PC-3 (cell line): ENCODE data around the gene PFKFB3. TPM values are rescaled to one million over a fixed set of nuclear protein-coding genes. Genes with fewer than 3 reads are reported as not detected.

Experiments used
- ATAC-seq: fragments of 200-7000 bp; cut with Tn5 transposase; 2 replicates; pipeline ENCODE4 v1.9.1; 2020; ENCODE audit warnings: mild to moderate bottlenecking, moderate library complexity
- BruUV-seq: library from RNA; stranded (reverse); fragments of 400-500 nt; replicated peaks from 2 replicates; lab custom pipeline; 2021; lab: Mats Ljungman, UMichigan
- CTCF ChIA-PET: fragments of 300-600 bp; sonication (Branson Sonifier 250); formaldehyde crosslinking; loops from one replicate; lab custom pipeline; 2022; ENCODE audit warnings: antibody characterized with exemption; lab: Charles Lee
- POLR2A ChIA-PET: fragments of 300-600 bp; sonication (Branson Sonifier 250); formaldehyde crosslinking; loops from one replicate; lab custom pipeline; 2022; ENCODE audit warnings: antibody characterized with exemption; ENCODE audit not compliant: unreplicated experiment; lab: Charles Lee
- DNase-seq: peaks from one replicate; pipeline ENCODE4 v3.0.0-alpha.2; 2015
- H2AFZ ChIP-seq: fragments of 300-600 bp; sonication (generic); 2 replicates; pipeline ENCODE4 v1.6.0; 2016; ENCODE audit warnings: antibody characterized with exemption, low read length
- H3F3A ChIP-seq: fragments of 300-600 bp; sonication (generic); one replicate; pipeline ENCODE4 v1.6.0; 2017; ENCODE audit warnings: antibody characterized with exemption, low read length, control low read depth, mild to moderate bottlenecking; ENCODE audit not compliant: unreplicated experiment
- H3K27ac ChIP-seq: fragments of 300-600 bp; sonication (generic); 2 replicates; pipeline ENCODE4 v1.5.1; 2016; ENCODE audit warnings: mild to moderate bottlenecking, low read length
- H3K27me3 ChIP-seq: fragments of 300-600 bp; sonication (generic); 2 replicates; pipeline ENCODE4 v1.6.1; 2016; ENCODE audit warnings: low read length, mixed read lengths
- H3K36me3 ChIP-seq: fragments of 300-600 bp; sonication (generic); 2 replicates; pipeline ENCODE4 v1.6.1; 2016; ENCODE audit warnings: low read depth, mixed run types, low read length, mixed read lengths
- H3K4me1 ChIP-seq: fragments of 300-600 bp; sonication (generic); 2 replicates; pipeline ENCODE4 v1.5.1; 2016; ENCODE audit warnings: low read length; ENCODE audit not compliant: insufficient read depth
- H3K4me2 ChIP-seq: fragments of 300-600 bp; sonication (generic); 2 replicates; pipeline ENCODE4 v1.6.0; 2016; ENCODE audit warnings: low read length
- H3K4me3 ChIP-seq: fragments of 300-600 bp; sonication (generic); 2 replicates; pipeline ENCODE4 v1.5.1; 2016; ENCODE audit warnings: mild to moderate bottlenecking, low read length, mixed read lengths
- H3K79me2 ChIP-seq: fragments of 300-600 bp; sonication (generic); 2 replicates; pipeline ENCODE4 v1.6.1; 2017; ENCODE audit warnings: low read length, mixed read lengths
- H3K9ac ChIP-seq: fragments of 300-600 bp; sonication (generic); 2 replicates; pipeline ENCODE4 v1.6.0; 2016; ENCODE audit warnings: mild to moderate bottlenecking, low read length
- H3K9me2 ChIP-seq: fragments of 300-600 bp; sonication (generic); replicated peaks from 2 replicates; pipeline ENCODE4 v1.6.1; 2016; ENCODE audit warnings: mixed run types, low read length, mixed read lengths
- H3K9me3 ChIP-seq: fragments of 300-600 bp; sonication (generic); 2 replicates; pipeline ENCODE4 v1.6.1; 2016; ENCODE audit warnings: low read length, mixed read lengths
- H4K20me1 ChIP-seq: fragments of 300-600 bp; sonication (generic); 2 replicates; pipeline ENCODE4 v1.6.1; 2016; ENCODE audit warnings: low read length, mixed read lengths
- EZH2 ChIP-seq: fragments of 300-600 bp; sonication (generic); IDR thresholded peaks from one replicate; pipeline ENCODE4 v1.6.1; 2017; ENCODE audit warnings: antibody characterized with exemption, mild to moderate bottlenecking, low read length; ENCODE audit not compliant: unreplicated experiment
- EZH2phosphoT487 ChIP-seq: fragments of 300-600 bp; sonication (generic); IDR thresholded peaks from 2 replicates; pipeline ENCODE4 v1.6.1; 2018; ENCODE audit warnings: mild to moderate bottlenecking, antibody characterized with exemption, low read length, borderline replicate concordance
- intact Hi-C: fragments of 100-400 bp; cut with micrococcal nuclease; formaldehyde crosslinking; loops from 2 replicates; pipeline ENCODE4 v1.9.0; 2023
- total RNA-seq: library from RNA; depleted of rRNA; stranded (reverse); fragments of >200 nt; gene quantifications from 2 replicates; pipeline ENCODE4 v1.2.3, GENCODE V29; 2014
- TF ChIP-seq, protein P1 (sequence below): fragments of 300-600 bp; sonication (generic); conservative IDR thresholded peaks from 2 replicates; pipeline ENCODE4 v1.5.1; 2017; ENCODE audit warnings: antibody characterized with exemption, low read depth, mild to moderate bottlenecking, low read length

The PFKFB3 gene
- total RNA-seq, 1 experiment from 2014 or later: 19.5 TPM

GRCh38 chr10:6298428-6298827 is 95.7 kb downstream of the PFKFB3 start:
- no peak for ATAC-seq
- intact Hi-C loops: no loop called here
- no peak for DNase-seq
- no peak overlapping the region for H2AFZ ChIP-seq
- no peaks in the 10 kb centered on the region for H3K9me2 ChIP-seq
- H3K27me3 ChIP-seq: no peaks in the 10 kb centered on the region
- H3K4me3 ChIP-seq: no peak overlapping the region
- no peak overlapping the region for H3K27ac ChIP-seq
- BruUV-seq: no TSS peak
- peaks cover 29% of the 10 kb centered on the region for H3K4me1 ChIP-seq
- no peaks in the 10 kb centered on the region for H3F3A ChIP-seq
- H3K4me2 ChIP-seq: no peak overlapping the region
- ChIA-PET CTCF (no interaction called here), POLR2A (no interaction called here)
- H3K79me2 ChIP-seq: no peaks in the 10 kb centered on the region
- no peaks in the 10 kb centered on the region for H3K9me3 ChIP-seq
- H3K9ac ChIP-seq: no peak overlapping the region
- no peaks in the 10 kb centered on the region for H4K20me1 ChIP-seq
- no peaks in the 10 kb centered on the region for H3K36me3 ChIP-seq
- TF ChIP-seq EZH2 (no peak), EZH2phosphoT487 (no peak)
- TF ChIP-seq, protein P1, sequence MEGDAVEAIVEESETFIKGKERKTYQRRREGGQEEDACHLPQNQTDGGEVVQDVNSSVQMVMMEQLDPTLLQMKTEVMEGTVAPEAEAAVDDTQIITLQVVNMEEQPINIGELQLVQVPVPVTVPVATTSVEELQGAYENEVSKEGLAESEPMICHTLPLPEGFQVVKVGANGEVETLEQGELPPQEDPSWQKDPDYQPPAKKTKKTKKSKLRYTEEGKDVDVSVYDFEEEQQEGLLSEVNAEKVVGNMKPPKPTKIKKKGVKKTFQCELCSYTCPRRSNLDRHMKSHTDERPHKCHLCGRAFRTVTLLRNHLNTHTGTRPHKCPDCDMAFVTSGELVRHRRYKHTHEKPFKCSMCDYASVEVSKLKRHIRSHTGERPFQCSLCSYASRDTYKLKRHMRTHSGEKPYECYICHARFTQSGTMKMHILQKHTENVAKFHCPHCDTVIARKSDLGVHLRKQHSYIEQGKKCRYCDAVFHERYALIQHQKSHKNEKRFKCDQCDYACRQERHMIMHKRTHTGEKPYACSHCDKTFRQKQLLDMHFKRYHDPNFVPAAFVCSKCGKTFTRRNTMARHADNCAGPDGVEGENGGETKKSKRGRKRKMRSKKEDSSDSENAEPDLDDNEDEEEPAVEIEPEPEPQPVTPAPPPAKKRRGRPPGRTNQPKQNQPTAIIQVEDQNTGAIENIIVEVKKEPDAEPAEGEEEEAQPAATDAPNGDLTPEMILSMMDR: no peak

DNA sequence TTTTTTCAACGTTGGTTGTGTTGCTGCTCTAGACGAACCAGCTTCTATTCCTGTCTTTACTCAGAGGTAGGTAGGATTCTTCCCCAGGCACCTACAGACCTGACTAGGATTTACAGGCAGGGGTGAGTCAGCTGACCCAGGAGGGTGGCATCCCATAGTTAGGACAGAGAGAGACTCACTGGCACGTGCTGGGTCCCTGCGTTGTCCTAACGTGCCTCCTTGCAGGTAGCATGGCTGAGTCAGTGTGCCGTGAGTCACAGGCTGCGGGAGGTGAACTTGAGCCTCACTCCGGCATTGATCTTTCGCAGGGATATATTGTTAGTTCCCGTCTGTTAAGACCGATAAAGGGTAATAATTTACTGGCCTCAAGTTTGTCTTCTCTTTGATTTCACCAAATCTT is 96.5 kb downstream of the PFKFB3 start:
- peak; percentile 89 for DNase-seq
- peak; percentile 93 for ATAC-seq
- no peak overlapping the region for H3K4me3 ChIP-seq
- H3K4me1 ChIP-seq: peaks cover 29% of the 10 kb centered on the region
- no peaks in the 10 kb centered on the region for H3K36me3 ChIP-seq
- peak overlapping the region; percentile 59 for H3K27ac ChIP-seq
- CTCF ChIA-PET: interaction anchor here (0.7 kb wide), 1 partner anchor 10 kb away, joined by 6 read pairs; no protein-coding TSS in a partner anchor
- POLR2A ChIA-PET: no interaction called here
- H3K9me2 ChIP-seq: no peaks in the 10 kb centered on the region
- H2AFZ ChIP-seq: no peak overlapping the region
- no peaks in the 10 kb centered on the region for H3K9me3 ChIP-seq
- no peak overlapping the region for H3K9ac ChIP-seq
- H3F3A ChIP-seq: no peaks in the 10 kb centered on the region
- no TSS peak for BruUV-seq
- intact Hi-C loops: no loop called here
- no peaks in the 10 kb centered on the region for H4K20me1 ChIP-seq
- TF ChIP-seq, protein P1: no peak
- no peak for TF ChIP-seq EZH2phosphoT487
- TF ChIP-seq EZH2: no peak
- H3K4me2 ChIP-seq: peak overlapping the region; percentile 57; the same call in 1 of the 2 replicates
- no peaks in the 10 kb centered on the region for H3K27me3 ChIP-seq
- no peaks in the 10 kb centered on the region for H3K79me2 ChIP-seq

DNA sequence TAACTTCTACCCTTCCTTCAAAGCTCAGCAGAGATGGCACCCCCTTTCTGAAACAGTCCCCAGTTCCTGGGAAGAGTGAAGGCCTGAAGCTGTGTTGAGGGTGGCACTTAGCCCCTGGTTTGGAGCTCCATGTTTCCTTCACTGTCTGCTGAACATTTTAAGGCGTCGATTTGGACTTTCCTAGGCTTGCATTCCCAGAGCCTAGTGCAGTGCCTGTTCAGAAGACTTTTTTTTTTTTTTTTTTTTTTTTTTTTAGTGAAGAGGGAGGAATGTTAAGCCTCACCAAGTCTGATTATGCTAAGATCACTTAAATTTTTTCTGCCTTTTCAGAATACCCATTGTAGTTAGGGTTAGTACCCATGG is 97.0 kb downstream of the PFKFB3 start:
- TF ChIP-seq EZH2phosphoT487 (no peak), EZH2 (no peak)
- TF ChIP-seq, protein P1: no peak
- Histone ChIP-seq H3K9ac (no peak overlapping the region), H3K4me1 (peaks cover 29% of the 10 kb centered on the region), H3K36me3 (no peaks in the 10 kb centered on the region), H4K20me1 (no peaks in the 10 kb centered on the region), H3K27ac (peak overlapping the region; percentile 59), H3K4me2 (peak overlapping the region; percentile 57; the same call in 1 of the 2 replicates), H3K9me3 (no peaks in the 10 kb centered on the region), H3K79me2 (no peaks in the 10 kb centered on the region), H3K9me2 (no peaks in the 10 kb centered on the region), H2AFZ (no peak overlapping the region), H3K4me3 (no peak overlapping the region), H3F3A (no peaks in the 10 kb centered on the region), H3K27me3 (no peaks in the 10 kb centered on the region)
- CTCF ChIA-PET: interaction anchor here (0.7 kb wide), 1 partner anchor 10 kb away, joined by 6 read pairs; no protein-coding TSS in a partner anchor
- no TSS peak for BruUV-seq
- intact Hi-C loops: no loop called here
- ATAC-seq (no peak), DNase-seq (no peak)
- POLR2A ChIA-PET: no interaction called here
